NCI-H1105 (cell line): ENCODE data around the gene TM7SF2.
"Not testable (repeated sequence)": the region's sequence is repeated elsewhere in the genome, so short reads cannot be mapped to it uniquely, and the experiment has no call there.

ENCODE experiments used
- DNase-seq: peaks from one replicate; lab custom pipeline; 2025; lab: John Stamatoyannopoulos, UW

The TM7SF2 gene

DNA sequence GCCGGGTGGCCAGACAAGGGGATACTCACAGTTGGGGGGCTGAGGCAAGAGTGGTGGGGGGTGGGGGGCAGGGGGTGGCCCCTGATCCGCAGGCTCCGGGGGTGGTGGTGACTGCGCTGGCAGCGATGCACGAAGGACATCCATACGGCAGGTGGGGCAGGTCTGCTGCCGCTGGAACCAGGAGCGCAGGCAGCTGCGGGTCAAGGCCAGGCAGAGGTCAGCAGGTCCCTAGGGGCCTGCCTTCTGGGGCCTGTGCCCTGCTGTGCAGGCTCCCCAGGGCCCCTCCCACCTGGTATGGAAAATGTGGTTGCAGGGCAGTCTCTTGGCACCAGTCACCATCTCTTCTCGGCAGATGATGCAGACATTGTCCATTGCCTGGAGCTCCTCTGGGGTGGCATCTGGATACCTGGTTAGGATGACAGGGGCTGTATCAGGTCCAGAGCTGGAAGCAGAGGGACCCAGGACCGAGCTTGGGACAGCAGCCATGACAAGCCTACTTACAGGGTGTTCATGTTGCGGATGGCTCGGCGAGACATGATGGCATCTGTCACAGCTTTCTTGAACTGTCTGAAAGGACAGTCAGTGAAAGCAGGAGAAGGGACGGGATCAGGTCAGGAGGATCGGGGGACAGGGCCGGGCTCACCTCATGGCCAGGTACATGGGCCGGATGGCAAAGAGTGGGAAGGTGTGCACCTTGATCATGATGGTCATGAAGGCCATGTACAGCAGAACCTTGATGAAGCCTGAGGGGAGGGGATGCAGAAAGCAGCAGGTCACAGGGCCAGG, 19.2 kb downstream of the TM7SF2 start:
- DNase-seq: no peak

DNA sequence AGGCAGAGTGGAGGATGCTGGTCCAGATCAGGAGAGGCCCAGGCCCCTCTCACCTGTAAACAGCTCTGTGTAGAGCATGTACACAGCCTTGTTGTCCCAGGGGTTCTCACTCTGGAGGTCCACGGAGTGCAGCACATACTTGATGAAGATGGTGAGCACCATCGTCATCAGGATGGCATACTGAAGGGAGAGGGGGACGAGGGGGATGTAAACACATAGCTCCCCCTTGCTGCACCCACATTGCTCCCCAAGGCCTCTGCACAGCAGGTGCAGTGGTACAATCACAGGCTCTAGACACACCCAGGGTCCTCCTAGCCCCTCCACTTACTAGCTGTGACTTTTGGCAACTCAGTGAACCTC, 19.7 kb downstream of the TM7SF2 start:
- DNase-seq: no peak

DNA sequence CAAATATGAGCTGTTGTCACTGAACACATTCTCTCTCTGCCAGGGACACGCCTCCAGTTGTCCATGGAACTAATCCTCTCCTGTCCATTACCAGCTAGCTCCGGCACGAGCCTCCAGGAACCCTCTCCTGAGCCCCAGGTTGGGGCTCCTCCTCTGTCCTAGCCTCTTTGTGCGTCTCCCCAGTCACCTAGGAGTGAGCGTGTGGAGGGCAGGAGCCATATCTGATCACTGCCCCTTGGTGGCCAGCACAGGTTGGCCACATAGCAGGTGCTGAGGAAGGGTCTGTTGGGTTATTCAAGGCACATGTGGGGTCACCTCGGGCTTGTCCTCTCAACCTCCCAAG, 20.2 kb downstream of the TM7SF2 start:
- no peak for DNase-seq

DNA sequence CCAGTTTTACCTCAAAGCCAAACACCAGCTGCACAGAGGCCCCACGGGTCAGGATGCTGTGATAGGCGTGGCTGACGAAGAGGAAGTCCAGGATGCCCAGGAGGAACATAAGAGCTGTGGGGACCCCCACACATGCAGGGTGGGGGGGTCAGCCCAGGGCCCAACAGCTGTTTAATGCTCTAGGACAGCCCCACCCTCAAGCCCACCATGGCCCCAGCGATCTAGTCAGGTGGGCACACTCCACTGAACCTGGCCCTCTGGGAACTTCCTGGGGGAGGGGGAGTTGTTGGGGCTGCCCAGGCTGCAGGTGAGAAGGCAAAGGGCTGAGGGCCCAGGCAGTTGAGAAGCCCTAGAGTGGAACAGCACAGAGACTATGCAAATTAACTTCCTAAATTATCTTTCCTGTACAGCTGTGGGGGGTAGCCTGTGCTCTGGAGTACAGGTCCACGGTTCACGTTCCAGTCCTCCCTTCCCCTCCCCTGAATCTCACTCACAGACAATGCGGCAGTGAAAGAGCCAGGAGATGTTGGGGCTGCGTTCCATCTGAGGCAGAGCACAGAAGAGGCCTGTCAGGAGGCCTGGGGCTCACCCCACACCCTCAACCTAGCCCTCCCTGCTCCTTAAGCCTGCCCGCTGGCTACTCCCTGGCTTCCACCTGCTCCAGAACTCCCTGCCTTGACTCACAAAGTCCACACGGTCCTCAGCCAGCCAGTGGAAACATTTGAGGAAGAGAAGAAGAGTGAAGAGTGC, 20.7 kb downstream of the TM7SF2 start:
- no peak for DNase-seq

DNA sequence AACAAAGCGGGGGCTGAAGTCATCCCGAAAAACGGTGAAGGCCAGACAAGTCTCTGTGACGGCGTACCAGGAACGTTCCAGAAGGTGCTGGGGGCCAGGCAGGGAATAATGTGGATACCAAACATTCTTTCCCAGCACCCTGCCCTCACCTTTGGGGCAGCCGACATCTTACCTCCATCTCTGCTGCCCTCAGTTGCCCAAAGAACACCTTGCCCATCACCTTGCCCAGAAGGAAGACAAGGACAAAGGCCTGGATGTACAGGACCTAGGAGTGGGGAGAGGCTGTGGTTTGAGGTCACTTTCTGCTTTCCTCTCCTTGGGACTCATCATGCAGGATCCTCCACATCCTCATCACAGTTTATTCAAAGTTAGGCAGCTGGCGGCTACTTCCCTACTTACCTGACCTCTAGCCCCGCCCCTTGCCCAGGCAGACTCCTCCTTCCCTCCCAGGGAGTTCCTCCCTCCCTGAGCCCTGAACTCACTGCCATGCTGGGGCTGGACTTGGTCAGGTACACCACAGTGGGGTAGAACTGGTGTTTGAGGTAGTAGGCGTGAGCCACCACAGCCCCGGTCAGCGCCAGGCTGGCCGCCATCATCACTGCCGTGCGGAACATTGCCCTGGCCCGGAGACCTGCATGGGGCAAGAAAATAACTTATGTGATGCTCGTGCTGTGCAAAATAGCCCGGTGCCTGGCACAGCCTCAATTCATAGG, 21.5 kb downstream of the TM7SF2 start:
- peak; percentile 21 for DNase-seq

DNA sequence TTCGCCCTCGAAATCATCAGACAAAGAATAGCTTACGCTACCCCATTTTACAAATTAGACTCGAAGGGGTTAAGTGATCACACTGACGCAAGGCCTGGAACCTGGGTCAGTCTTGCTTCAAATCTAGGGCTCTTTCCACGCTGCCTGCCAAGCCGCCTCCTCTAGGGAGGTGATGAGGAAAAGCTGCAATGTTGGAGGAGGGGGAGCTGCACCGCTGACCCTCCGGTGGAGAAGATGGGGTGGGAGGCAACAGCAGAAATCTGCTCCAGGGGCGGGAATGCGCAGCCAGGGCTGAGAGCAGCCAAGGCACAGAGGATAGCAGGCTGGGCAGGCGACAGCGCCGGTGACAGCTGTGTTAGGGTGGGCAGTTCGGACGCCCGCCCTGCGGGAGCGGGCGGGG, 22.1 kb downstream of the TM7SF2 start:
- DNase-seq: no peak

DNA sequence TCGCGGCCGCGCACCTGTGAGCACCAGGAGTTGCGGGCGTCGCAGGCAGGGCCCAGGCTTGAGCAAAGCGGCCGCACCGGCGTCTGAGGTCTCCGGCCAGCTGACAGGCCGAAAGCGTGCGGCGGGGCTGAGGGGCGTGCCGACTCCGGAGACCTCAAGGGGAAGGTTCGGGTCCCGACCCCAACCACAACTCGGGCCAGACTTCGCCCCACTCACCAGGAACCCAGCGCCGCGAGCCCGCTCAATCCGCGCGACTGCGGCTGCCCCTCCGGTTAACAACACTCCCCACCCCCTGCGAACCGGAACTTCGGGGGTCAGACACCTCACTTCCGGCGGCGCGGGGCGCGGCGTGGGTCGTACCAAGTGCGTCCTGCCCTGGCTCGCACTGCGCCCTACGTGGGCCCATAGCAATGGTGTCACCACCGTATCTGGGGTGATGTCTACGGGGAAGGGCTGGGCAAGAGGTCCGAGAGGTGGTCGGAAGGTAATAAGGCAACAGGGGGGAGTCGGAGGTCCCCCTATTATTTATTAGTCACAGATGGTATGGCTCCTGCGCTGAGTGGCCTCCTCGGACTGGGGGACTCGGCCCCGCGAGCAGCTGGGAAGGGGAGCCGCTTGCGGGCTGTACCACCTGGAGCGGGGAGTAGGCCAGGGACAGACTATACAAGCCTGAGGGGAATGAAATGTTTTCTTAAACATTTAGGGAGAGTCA, 22.7 kb downstream of the TM7SF2 start, which contains the start of gene SYVN1:
Gene SYVN1 (minus strand): TSS at position 280 of the 712 bp plus-strand sequence. CDS start 918 bp downstream, outside the sequence.
- peak; percentile 83 for DNase-seq

DNA sequence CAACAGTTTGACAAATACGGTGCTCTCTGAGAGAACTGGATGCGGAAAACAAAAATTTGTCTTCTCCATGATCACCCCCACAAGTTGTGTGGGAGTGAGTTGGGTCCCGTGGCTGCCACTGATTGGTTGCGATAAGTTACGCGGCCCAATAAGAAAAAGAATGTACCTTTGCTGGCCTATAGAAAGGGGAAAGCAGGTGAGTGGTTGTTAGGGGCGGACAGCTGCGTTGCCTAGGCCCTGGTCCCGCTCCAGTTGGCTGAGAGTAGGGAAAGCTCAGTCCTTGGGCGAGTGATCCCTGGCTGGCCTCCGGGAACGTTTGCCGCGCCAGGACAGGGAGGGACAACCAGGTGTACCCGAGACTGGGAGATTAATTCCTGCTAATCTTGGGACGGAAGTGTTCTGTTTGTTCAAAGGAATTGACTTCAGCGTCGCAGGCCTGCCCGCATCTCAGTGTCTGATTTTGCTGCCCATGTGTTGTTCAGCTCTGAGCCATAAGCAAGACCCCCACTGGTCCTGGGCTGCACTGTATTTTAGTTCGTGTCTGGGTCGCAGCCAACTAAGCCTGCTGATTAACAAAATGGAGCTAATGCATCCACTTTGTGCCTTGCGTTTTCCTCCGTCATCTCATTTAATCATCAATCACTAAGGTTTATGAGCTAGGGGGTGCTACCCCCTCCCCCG, 23.4 kb downstream of the TM7SF2 start:
- peak; percentile 97 for DNase-seq

DNA sequence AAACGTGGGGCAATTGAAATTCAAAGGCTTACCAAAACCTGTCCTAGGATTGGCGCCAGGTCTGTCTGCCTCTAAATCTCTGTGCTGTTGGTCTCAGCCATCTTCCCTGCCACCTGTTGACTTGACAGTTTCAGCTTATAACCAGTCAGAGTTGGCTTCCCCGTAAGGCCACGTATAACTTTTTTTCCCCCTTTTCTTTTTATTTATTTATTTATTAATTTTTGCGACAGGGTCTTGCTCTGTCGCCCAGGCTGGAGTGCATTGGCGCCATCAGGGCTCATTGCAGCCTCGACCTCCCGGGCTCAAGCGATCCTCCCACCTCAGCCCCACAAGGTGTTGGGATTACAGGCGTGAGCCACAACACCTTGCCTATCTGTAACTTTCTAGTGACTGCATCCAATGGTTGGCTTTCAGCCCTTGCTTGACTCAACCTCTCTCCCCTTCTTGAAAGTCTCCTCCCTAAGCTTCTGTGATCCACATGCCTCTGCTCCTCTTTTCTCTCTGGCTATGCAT, 24.0 kb downstream of the TM7SF2 start:
- DNase-seq: peak; percentile 41

DNA sequence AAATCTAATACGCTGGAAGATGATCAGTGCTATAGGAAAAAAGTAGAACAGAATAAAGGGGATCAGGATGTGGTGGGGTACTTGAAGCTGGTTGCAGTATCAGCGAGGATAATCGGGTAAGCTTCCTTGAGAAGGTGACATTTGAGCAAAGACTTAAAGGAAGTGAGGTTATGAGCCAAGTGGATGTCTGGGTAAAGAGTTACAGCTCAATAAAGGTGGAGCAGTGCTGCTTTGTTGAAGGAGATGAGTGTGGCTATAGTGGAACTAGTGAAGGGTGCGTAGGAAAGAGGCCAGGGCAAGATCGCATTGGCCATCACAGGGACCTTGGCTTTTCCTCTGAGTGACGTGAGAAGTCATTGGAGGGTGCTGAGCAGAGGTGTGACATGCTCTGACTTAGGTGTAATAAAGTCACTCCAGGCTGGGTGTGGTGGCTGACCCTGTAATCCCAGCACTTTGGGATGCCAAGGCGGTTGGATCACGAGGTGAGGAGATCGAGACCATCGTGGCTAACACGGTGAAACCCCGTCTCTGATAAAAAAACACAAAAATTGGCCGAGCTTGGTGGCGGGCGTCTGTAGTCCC, 24.9 kb downstream of the TM7SF2 start:
- DNase-seq: no peak

DNA sequence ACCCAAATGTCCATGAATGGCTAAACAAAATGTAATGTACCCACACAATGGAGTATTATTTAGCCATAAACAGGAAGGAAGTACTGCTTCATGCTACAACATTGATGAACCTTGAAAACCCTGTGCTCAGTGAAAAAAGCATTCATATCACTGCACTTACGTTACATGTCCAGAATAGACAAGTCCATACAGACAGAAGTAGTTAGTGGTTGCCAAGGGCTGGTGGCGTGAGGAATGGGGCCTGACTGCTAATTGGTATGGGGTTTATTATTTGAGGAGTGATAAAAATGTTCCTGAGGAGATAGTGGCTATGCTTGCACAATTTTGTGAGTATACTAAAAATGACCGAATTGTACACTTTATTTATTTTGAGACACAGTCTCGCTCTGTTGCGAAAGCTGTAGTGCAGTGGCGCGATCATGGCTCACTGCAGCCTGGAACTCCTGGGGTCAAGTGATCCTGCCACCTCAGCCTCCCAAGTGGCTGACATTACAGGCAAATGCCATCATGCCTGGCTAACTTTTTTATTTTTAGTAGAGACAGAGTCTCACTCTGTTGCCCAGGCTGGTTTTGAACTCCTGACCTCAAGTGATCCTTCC, 30.3 kb downstream of the TM7SF2 start:
- no peak for DNase-seq

DNA sequence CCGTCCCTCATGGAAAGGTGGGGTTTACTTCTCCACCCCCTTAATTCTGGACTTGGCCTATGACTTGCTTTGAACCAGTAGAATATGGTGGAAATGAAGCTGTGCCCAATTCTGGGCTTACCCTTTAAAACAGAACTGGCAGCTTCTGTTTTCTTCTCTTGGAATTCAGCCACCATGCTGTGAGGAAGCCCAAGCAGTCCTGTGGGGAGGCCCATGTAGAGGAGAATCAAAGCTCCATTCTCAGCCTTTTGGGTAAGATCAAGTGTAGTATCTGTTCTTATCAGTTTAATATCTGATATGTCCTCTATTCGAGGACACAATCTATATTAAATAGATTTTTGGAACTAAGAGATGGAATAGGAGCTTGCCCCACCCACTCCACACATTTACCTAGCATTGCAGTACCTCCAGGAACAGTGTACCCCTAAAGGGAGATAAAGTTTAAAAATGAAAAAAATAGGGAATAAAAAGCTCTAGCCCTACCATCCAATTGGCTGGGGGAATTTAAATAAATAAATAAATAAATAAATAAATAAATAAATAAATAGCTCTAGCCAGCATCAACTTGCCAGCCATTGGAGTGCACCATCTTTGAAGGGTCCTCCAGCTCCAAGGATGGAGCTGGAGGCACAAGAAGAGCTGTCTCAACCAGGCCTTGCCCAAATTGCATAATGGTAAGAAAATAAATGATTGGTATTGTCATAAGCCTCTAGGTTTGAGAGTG, 35.8 kb downstream of the TM7SF2 start:
- DNase-seq: no peak

DNA sequence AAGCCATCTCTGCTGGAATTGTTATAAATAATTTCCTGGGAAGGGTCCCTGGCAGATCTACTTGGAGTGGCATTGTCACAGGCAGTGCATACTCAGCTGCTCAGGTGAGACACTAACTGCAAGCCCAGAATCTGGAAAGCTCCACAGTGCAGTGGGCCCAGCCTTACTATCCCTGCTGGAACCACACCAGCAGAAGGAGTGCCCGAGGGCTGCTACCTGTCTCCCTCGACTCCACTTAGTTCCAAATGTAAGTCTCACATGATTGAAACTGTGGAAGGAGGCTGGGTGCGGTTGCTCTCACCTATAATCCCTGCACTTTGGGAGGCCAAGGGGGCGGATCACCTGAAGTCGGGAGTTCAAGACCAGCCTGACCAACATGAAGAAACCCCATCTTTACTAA, 37.0 kb downstream of the TM7SF2 start:
- DNase-seq: no peak

DNA sequence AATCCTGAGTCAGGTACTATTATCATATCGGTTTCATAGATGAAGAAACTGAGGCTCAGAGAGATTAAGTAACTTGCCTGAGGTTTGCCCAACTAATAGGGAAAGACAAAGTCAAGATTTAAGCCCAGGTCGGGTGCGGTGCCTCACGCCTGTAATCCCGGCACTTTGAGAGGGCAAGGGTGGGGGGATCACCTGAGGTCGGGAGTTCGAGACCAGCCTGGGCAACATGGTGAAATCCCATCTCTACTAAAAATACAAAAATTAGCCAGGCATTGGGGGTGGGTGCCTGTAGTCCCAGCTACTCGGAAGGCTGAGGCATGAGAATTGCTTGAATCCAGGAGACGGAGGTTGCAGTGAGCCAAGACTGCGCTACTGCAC, 38.4 kb downstream of the TM7SF2 start:
- not testable (repeated sequence) for DNase-seq

DNA sequence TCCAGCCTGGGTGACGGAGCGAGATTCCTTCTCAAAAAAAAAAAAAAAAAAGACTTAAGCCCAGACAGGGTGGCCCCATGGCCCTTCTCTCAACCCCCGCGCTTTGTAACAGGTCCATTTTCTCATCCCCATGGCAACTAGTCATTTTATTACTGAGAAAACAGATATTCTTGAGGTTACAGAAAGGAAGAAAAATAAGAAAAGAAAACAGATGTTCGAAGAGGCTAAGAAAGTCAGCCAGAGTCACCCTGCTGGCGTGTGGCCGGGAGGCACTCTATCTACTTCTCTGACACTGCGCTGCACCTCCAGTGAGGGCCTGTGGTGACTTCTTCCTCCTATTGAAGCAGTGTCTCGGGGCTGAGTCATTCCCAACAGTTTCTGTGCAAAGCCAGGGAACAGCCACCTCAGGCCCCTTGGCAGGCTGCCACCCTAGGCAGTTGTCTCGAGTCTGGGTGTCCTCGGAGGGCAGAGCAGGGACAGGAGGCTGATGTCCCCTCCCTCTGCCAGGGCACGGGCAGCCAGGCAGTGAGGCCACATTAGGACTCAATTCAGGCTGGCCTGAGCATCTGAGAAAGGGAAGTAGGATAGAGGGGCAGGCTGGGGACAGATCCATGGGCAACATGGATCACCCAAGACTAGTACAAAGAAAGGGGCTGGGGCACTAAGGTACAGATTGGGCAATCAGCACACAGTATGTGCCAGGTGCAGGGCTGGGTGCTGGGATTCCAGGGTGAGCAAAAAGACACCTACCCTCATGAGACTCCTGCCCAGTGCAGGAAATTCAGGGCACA, 39.0 kb downstream of the TM7SF2 start:
- DNase-seq: peak; percentile 42

DNA sequence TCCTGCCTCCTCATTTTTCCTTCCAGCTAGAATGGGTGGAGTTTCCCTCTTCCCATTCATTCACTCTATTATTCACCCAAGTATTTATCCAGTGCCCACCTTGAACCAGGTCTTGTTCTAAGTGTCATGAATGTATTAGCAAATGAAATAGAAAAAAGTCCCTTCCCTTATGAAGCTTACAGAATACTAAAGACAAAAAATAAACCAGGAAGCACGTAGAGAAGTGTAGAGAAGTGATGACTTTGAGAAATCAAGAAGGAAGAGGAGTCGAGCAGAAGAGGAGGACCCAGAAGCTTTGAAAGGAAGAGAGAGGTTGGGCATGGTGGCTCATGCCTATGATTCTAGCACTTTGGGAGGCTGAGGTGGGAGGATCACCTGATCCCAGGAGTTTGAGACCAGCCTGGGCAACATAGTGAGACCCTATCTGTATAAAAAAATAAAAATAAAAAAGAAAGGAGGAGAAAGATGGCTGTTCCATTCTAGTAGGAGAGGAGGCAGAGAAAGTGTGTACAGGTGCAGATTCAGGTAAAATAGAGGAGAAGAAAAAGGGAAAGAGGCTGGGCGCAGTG, 39.7 kb downstream of the TM7SF2 start:
- no peak for DNase-seq

DNA sequence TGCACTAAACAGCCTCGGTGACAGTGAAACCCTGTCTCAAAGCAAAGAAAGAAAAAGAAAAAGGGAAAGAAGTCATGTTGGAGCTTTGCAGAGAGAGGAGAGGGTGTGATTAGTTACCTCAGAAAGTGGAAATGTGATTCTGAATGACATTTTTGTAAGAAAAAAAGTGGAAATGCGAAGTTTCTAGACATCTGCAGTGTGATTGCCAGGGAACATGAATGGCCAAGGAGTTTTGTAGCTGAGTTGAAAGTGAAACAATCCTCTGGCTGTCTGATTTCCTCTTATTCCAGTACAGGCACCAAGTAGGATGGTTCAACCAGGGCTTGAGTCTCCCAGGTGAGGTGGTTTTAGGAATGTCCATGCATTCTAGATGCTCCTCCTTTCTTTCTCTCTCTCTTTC, 40.5 kb downstream of the TM7SF2 start:
- no peak for DNase-seq

DNA sequence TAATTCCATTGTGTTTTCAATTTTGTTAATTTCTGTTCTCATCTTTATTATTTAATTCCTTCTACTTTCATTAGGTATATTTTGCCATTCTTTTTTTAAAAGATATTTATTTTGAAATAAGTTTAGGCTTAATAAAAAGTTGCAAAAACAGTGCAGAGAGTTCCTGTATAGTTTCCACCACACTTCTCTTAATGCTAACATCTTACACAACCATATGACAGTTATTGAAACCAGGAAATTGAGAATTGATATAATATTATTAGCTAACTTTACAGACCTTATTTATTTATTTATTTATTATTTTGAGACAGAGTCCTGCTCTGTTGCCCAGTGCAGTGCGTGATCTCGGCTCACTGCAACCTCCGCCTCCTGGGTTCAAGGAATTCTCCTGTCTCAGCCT, 44.6 kb downstream of the TM7SF2 start:
- no peak for DNase-seq

DNA sequence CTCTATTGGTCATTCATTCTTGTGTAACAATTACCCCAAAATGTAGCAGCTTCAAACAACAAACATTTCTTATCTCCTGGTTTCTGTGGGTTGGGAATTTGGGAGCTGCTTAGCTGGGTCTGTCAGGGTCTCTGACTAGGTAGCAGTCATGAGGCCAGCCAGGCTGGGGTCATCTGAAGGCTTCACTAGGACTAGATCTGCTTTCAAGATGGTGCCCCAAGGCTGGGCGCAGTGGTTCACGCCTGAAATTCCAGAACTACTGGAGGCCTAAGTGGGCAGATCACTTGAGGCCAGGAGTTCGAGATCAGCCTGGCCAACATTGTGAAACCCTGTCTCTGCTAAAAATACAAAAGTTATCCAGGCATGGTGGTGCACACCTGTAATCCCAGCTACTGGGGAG, 45.3 kb downstream of the TM7SF2 start:
- DNase-seq: no peak
